ENCODE results near the gene PFDN1. TPM values are rescaled to one million over a fixed set of nuclear protein-coding genes. Genes with fewer than 3 reads are reported as not detected.

PFDN1 gene
- total and polyA plus RNA-seq, 9 of the 15 experiments (the other 6 are each of a cell fraction or from before 2014, with no cell fraction given), result 45.5 to 215 (median 78.0) TPM

DNA sequence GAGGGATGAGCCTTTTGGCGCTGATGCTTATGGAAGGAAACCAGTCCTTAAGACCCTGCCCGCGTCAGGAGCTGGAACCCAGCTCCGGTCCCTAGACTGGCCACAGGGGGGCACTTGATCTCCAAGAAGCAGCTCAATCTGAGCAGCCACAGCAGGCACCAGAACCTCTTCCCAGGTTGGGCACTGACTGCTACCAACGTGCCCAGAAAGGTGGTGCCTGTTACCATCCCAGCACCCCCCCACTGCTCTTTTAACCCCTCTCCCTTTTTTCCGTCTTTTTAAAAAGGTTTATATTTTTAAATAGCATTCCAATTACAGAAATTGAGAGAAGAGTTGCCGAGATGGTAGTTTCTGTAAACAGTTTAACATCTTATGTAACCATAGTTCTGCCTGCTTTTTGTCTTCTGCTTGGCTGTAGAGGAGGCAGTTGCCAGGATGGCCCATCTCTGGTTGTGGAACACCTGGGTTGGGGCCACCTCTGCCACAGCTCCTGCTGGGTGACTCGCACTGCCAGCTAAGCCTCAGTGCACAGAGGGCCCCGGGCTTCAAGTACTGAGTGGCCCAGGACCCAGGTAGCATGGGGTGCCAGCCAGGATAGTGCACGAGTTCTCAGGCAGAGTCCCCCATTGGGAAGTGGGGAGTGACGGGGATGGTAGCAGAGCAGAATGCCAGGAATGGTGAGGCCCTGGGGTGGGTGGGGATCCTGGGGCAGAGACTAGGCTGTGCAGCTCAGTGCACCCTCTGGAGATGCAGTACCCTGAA, 62.8 kb downstream of the PFDN1 start (continued):
- TF ChIP-seq RBM14 (IDR thresholded peaks at IDR 0.05; ENCODE audit: borderline replicate concordance, insufficient read depth, low read depth, low read length) (no peak), ZNF57 (CRISPR knock-in tag; IDR thresholded peaks at IDR 0.05) (no peak), ZBTB7A (IDR thresholded peaks at IDR 0.05; ENCODE audit: borderline replicate concordance, control insufficient read depth, low read depth, low read length) (no peak), ZNF121 (CRISPR knock-in tag; conservative IDR thresholded peaks at IDR 0.05) (no peak), MCM5 (IDR thresholded peaks at IDR 0.05; ENCODE audit: low read depth) (no peak), CREM (IDR thresholded peaks at IDR 0.05; ENCODE audit: low read depth) (0 out of 2 replicates have a peak, but pooled peaks have one; percentile 22), RBFOX2 (IDR thresholded peaks at IDR 0.05; ENCODE audit: low read depth, low read length) (no peak), NCOA6 (IDR thresholded peaks at IDR 0.05) (no peak), PRPF4 (IDR thresholded peaks at IDR 0.05; ENCODE audit: insufficient read depth, low read depth, low read length, poor library complexity, severe bottlenecking) (no peak), ZNF384 (IDR thresholded peaks at IDR 0.05; ENCODE audit: low read depth, low read length) (no peak), RBM22 (IDR thresholded peaks at IDR 0.05; ENCODE audit: low read depth, low read length, poor library complexity, severe bottlenecking) (peak; percentile 7)
- TF ChIP-seq, protein P1, sequence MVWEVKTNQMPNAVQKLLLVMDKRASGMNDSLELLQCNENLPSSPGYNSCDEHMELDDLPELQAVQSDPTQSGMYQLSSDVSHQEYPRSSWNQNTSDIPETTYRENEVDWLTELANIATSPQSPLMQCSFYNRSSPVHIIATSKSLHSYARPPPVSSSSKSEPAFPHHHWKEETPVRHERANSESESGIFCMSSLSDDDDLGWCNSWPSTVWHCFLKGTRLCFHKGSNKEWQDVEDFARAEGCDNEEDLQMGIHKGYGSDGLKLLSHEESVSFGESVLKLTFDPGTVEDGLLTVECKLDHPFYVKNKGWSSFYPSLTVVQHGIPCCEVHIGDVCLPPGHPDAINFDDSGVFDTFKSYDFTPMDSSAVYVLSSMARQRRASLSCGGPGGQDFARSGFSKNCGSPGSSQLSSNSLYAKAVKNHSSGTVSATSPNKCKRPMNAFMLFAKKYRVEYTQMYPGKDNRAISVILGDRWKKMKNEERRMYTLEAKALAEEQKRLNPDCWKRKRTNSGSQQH (CRISPR knock-in tag; IDR thresholded peaks at IDR 0.05), result no peak
- TF ChIP-seq, protein P2, sequence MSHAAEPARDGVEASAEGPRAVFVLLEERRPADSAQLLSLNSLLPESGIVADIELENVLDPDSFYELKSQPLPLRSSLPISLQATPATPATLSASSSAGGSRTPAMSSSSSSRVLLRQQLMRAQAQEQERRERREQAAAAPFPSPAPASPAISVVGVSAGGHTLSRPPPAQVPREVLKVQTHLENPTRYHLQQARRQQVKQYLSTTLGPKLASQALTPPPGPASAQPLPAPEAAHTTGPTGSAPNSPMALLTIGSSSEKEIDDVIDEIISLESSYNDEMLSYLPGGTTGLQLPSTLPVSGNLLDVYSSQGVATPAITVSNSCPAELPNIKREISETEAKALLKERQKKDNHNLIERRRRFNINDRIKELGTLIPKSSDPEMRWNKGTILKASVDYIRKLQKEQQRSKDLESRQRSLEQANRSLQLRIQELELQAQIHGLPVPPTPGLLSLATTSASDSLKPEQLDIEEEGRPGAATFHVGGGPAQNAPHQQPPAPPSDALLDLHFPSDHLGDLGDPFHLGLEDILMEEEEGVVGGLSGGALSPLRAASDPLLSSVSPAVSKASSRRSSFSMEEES (CRISPR knock-in tag; IDR thresholded peaks at IDR 0.05), result no peak
- TF ChIP-seq, protein P3, sequence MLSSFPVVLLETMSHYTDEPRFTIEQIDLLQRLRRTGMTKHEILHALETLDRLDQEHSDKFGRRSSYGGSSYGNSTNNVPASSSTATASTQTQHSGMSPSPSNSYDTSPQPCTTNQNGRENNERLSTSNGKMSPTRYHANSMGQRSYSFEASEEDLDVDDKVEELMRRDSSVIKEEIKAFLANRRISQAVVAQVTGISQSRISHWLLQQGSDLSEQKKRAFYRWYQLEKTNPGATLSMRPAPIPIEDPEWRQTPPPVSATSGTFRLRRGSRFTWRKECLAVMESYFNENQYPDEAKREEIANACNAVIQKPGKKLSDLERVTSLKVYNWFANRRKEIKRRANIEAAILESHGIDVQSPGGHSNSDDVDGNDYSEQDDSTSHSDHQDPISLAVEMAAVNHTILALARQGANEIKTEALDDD (IDR thresholded peaks at IDR 0.05), result no peak
- TF ChIP-seq, protein P4, sequence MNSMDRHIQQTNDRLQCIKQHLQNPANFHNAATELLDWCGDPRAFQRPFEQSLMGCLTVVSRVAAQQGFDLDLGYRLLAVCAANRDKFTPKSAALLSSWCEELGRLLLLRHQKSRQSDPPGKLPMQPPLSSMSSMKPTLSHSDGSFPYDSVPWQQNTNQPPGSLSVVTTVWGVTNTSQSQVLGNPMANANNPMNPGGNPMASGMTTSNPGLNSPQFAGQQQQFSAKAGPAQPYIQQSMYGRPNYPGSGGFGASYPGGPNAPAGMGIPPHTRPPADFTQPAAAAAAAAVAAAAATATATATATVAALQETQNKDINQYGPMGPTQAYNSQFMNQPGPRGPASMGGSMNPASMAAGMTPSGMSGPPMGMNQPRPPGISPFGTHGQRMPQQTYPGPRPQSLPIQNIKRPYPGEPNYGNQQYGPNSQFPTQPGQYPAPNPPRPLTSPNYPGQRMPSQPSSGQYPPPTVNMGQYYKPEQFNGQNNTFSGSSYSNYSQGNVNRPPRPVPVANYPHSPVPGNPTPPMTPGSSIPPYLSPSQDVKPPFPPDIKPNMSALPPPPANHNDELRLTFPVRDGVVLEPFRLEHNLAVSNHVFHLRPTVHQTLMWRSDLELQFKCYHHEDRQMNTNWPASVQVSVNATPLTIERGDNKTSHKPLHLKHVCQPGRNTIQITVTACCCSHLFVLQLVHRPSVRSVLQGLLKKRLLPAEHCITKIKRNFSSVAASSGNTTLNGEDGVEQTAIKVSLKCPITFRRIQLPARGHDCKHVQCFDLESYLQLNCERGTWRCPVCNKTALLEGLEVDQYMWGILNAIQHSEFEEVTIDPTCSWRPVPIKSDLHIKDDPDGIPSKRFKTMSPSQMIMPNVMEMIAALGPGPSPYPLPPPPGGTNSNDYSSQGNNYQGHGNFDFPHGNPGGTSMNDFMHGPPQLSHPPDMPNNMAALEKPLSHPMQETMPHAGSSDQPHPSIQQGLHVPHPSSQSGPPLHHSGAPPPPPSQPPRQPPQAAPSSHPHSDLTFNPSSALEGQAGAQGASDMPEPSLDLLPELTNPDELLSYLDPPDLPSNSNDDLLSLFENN (IDR thresholded peaks at IDR 0.05; ENCODE audit: low read depth in 2 of 2, low read length in 2 of 2), result no peak
- TF ChIP-seq, protein P5, sequence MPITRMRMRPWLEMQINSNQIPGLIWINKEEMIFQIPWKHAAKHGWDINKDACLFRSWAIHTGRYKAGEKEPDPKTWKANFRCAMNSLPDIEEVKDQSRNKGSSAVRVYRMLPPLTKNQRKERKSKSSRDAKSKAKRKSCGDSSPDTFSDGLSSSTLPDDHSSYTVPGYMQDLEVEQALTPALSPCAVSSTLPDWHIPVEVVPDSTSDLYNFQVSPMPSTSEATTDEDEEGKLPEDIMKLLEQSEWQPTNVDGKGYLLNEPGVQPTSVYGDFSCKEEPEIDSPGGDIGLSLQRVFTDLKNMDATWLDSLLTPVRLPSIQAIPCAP (CRISPR knock-in tag; IDR thresholded peaks at IDR 0.05; ENCODE audit: borderline replicate concordance), result no peak

All from K562 (cell line).